ENCODE data around the gene PDE6H. TPM values are rescaled to one million over a fixed set of nuclear protein-coding genes. Genes with fewer than 3 reads are reported as not detected.

Gene PDE6H
- total RNA-seq, 1 donor from 2014 or later = not detected

DNA sequence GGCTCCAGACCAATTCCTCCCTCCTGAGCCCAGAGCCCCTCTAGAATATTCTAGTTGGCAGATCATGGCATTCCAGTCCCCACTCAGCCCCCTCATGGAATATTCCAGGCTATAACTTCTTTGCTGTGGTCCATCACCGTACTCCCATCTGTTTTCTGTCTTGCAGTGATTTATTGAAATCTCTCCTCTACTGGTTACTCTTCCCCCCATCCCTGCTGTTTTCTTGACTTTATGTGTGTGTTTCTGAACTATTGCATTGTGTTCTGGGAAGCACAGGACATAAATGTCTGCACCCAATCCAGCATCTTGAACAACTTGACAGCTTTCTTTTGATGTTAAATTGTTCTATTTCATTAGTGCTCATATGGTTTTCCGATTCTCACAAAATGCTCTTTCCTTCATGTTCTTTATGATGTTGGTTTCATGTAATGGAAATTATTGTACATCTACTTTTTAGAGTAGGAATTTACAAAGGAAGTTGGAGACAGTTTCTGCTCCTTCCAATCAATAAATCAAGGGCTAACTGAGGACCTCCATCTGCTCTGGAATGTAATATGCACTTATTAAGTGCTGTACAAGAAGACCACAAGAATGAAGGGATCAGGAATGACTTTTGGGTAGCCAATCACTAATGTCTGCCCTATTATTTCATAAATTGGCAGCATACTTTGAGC, 26.3 kb downstream of the PDE6H start:
- Histone ChIP-seq H4K20me1 (ENCODE audit: low read depth) (no peaks in the 10 kb centered on the region), H3K79me2 (ENCODE audit: low read depth) (no peaks in the 10 kb centered on the region), H3K4me3 (no peak overlapping the region), H3K4me2 (no peak overlapping the region), H3K9ac (no peak overlapping the region), H3K36me3 (no peaks in the 10 kb centered on the region), H3F3A (ENCODE audit: low read depth) (no peaks in the 10 kb centered on the region), H3K9me3 (ENCODE audit: low read depth) (no peaks in the 10 kb centered on the region), H3K27ac (no peak overlapping the region), H2AFZ (replicated peaks) (no peak overlapping the region), H3K27me3 (no peaks in the 10 kb centered on the region), H3K4me1 (peaks cover 12% of the 10 kb centered on the region)
- Mint-ChIP-seq H3K27ac (no peak overlapping the region), H3K4me1 (peaks cover 10% of the 10 kb centered on the region), H3K9me3 (no peaks in the 10 kb centered on the region), H3K4me3 (no peak overlapping the region), H3K27me3 (ENCODE audit: insufficient read depth, low read depth) (peaks cover 3% of the 10 kb centered on the region), H3K36me3 (no peaks in the 10 kb centered on the region)
- TF ChIP-seq EZH2 (IDR thresholded peaks at IDR 0.05) (no peak), EZH2phosphoT487 (IDR thresholded peaks at IDR 0.05) (no peak), CTCF (IDR thresholded peaks at IDR 0.05) (no peak)
- no peak for DNase-seq (ENCODE audit: low spot score)

DNA sequence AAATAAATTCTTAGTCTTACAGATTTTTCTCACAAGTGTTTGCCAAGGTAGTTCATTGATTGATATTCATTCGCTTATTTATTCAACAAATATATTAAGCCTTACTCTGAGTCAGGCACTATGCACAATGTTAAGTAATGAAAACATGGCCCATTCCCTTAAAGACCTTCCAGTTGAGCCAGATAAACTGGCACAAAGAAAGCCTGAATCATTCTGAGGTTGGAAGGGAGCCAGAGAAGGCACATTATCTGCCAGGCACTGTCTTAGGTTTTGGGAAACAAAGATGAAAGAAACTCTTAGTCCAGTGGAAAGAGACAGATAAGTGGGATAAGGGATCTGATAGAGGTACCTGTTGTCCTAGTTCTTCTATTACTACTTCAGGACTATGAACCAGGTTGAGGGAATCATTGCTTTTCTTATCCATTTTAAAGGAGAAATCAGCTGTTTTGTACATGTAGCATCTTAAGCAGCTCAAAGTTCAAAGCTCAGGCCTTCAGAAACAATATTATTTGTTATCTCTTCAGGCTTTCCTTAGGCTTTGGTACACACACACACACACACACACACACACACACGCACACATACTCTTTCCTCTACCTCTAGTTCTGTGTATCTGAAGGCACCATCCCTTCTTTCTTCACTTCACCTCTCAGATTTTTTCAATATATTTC, 27.0 kb downstream of the PDE6H start:
- Histone ChIP-seq H3K9me3 (ENCODE audit: low read depth) (no peaks in the 10 kb centered on the region), H3K4me2 (no peak overlapping the region), H3K27me3 (no peaks in the 10 kb centered on the region), H2AFZ (replicated peaks) (no peak overlapping the region), H3K4me3 (no peak overlapping the region), H3K4me1 (peaks cover 12% of the 10 kb centered on the region), H3K9ac (no peak overlapping the region), H3F3A (ENCODE audit: low read depth) (no peaks in the 10 kb centered on the region), H3K79me2 (ENCODE audit: low read depth) (no peaks in the 10 kb centered on the region), H3K27ac (no peak overlapping the region), H3K36me3 (no peaks in the 10 kb centered on the region), H4K20me1 (ENCODE audit: low read depth) (no peaks in the 10 kb centered on the region)
- H3K27me3 Mint-ChIP-seq (ENCODE audit: insufficient read depth, low read depth) = peaks cover 3% of the 10 kb centered on the region
- H3K36me3 Mint-ChIP-seq = no peaks in the 10 kb centered on the region
- H3K4me1 Mint-ChIP-seq = peaks cover 10% of the 10 kb centered on the region
- no peak overlapping the region for H3K4me3 Mint-ChIP-seq
- H3K27ac Mint-ChIP-seq = no peak overlapping the region
- no peak for DNase-seq (ENCODE audit: low spot score)
- TF ChIP-seq EZH2phosphoT487 (IDR thresholded peaks at IDR 0.05) = no peak
- TF ChIP-seq CTCF (IDR thresholded peaks at IDR 0.05) = no peak
- no peak for TF ChIP-seq EZH2 (IDR thresholded peaks at IDR 0.05)
- H3K9me3 Mint-ChIP-seq = no peaks in the 10 kb centered on the region

- Mint-ChIP-seq H3K27ac (no peak overlapping the region), H3K4me1 (peaks cover 11% of the 10 kb centered on the region), H3K4me3 (no peak overlapping the region), H3K9me3 (no peaks in the 10 kb centered on the region), H3K36me3 (no peaks in the 10 kb centered on the region), H3K27me3 (ENCODE audit: insufficient read depth, low read depth) (peaks cover 3% of the 10 kb centered on the region)
- Histone ChIP-seq H3K9me3 (ENCODE audit: low read depth) (no peaks in the 10 kb centered on the region), H3K36me3 (no peaks in the 10 kb centered on the region), H3K9ac (no peak overlapping the region), H3K27ac (no peak overlapping the region), H4K20me1 (ENCODE audit: low read depth) (no peaks in the 10 kb centered on the region), H3K4me2 (no peak overlapping the region), H3K79me2 (ENCODE audit: low read depth) (no peaks in the 10 kb centered on the region), H3F3A (ENCODE audit: low read depth) (no peaks in the 10 kb centered on the region), H3K4me3 (no peak overlapping the region), H2AFZ (replicated peaks) (no peak overlapping the region), H3K4me1 (peaks cover 12% of the 10 kb centered on the region), H3K27me3 (no peaks in the 10 kb centered on the region)
- TF ChIP-seq EZH2phosphoT487 (IDR thresholded peaks at IDR 0.05) (no peak), EZH2 (IDR thresholded peaks at IDR 0.05) (no peak), CTCF (IDR thresholded peaks at IDR 0.05) (no peak)
- DNase-seq (ENCODE audit: low spot score) = no peak
These were observed 27.7 kb downstream of the PDE6H start for GRCh38 chr12:15000575-15000974.

Data from neural progenitor cell (in vitro differentiated cells).